ENCODE data around the gene MRPS15. TPM values are rescaled to one million over a fixed set of nuclear protein-coding genes. Genes with fewer than 3 reads are reported as not detected.

MRPS15 gene
- total and polyA plus RNA-seq, 2 donors (not counting 3 experiments of a cell fraction or from before 2014, with no cell fraction given), result 47.1 to 105 TPM

GRCh38 chr1:36440646-36441045, 23.5 kb downstream of the MRPS15 start:
- no peaks in the 10 kb centered on the region for H3K9me1 ChIP-seq (replicated peaks; ENCODE audit: control insufficient read depth, extremely low read depth, insufficient read depth, low read length)

GRCh38 chr1:36440044-36440443, 24.1 kb downstream of the MRPS15 start:
- intact Hi-C loops (cut with micrococcal nuclease), result no loop called here
- DNase-seq (ENCODE audit: low read depth, low spot score) (no peak), FAIRE-seq (no peak)
- no peaks in the 10 kb centered on the region for H3K9me3 ChIP-seq (replicated peaks; ENCODE audit: control insufficient read depth, insufficient read depth, low read length)
- H3K79me2 ChIP-seq (ENCODE audit: control insufficient read depth, insufficient read depth, low read length), result no peaks in the 10 kb centered on the region
- CTCF ChIA-PET, result no interaction called here
- no TSS peak for BruUV-seq (replicated peaks)
- H3K27ac ChIP-seq (ENCODE audit: insufficient read depth, low read depth, low read length), result no peak overlapping the region
- no peaks in the 10 kb centered on the region for H3K36me3 ChIP-seq (ENCODE audit: control insufficient read depth in 2 of 2, extremely low read depth in 1 of 2, insufficient read depth in 2 of 2, low read length in 2 of 2)
- POLR2A ChIA-PET, result no interaction called here
- no peaks in the 10 kb centered on the region for H3K27me3 ChIP-seq (ENCODE audit: control insufficient read depth in 2 of 2, insufficient read depth in 2 of 2, low read length in 2 of 2)
- no peaks in the 10 kb centered on the region for H3K9me1 ChIP-seq (replicated peaks; ENCODE audit: control insufficient read depth, extremely low read depth, insufficient read depth, low read length)
- no peaks in the 10 kb centered on the region for H3K4me1 ChIP-seq (ENCODE audit: control insufficient read depth, extremely low read depth, insufficient read depth, low read length)
- H2AFZ ChIP-seq (ENCODE audit: low read depth, low read length), result no peak overlapping the region
- no peak overlapping the region for H3K4me3 ChIP-seq (replicated peaks in 1 of 3; ENCODE audit: insufficient read depth in 1 of 3, low read depth in 1 of 3, low read length in 3 of 3)
- no peak overlapping the region for H3K9ac ChIP-seq (replicated peaks; ENCODE audit: extremely low read depth, insufficient read depth, low read length)
- dilution Hi-C loops (cut with MboI; ENCODE audit: extremely low pct_ligation_motif_present, low sequenced_read_pairs), result no loop called here
- no peaks in the 10 kb centered on the region for H4K20me1 ChIP-seq (replicated peaks; ENCODE audit: control insufficient read depth, extremely low read depth, insufficient read depth, low read length)
- TF ChIP-seq POLR2AphosphoS5 (IDR thresholded peaks at IDR 0.05; ENCODE audit: insufficient read depth, low read depth, low read length), result no peak
- TF ChIP-seq MAX (IDR thresholded peaks at IDR 0.05; ENCODE audit: insufficient read depth, insufficient read length), result no peak
- TF ChIP-seq MYC (IDR thresholded peaks at IDR 0.05; ENCODE audit: low read depth, low read length), result no peak
- no peak for TF ChIP-seq JUN (IDR thresholded peaks at IDR 0.05; ENCODE audit: borderline replicate concordance, insufficient read depth, insufficient read length, low read depth)
- no peak for TF ChIP-seq POLR2A (IDR thresholded peaks at IDR 0.05; ENCODE audit: low read depth, low read length)
- no peak for TF ChIP-seq EZH2 (IDR thresholded peaks at IDR 0.05; ENCODE audit: borderline replicate concordance, low read depth, low read length, severe bottlenecking)
- no peak for TF ChIP-seq GATA2 (IDR thresholded peaks at IDR 0.05; ENCODE audit: insufficient read depth, insufficient read length, low read depth, low read length)
- TF ChIP-seq, protein P1, sequence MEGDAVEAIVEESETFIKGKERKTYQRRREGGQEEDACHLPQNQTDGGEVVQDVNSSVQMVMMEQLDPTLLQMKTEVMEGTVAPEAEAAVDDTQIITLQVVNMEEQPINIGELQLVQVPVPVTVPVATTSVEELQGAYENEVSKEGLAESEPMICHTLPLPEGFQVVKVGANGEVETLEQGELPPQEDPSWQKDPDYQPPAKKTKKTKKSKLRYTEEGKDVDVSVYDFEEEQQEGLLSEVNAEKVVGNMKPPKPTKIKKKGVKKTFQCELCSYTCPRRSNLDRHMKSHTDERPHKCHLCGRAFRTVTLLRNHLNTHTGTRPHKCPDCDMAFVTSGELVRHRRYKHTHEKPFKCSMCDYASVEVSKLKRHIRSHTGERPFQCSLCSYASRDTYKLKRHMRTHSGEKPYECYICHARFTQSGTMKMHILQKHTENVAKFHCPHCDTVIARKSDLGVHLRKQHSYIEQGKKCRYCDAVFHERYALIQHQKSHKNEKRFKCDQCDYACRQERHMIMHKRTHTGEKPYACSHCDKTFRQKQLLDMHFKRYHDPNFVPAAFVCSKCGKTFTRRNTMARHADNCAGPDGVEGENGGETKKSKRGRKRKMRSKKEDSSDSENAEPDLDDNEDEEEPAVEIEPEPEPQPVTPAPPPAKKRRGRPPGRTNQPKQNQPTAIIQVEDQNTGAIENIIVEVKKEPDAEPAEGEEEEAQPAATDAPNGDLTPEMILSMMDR (IDR thresholded peaks at IDR 0.05; ENCODE audit: extremely low read depth in 1 of 2, insufficient read depth in 1 of 2, low read depth in 1 of 2, low read length in 2 of 2), result no peak
- TF ChIP-seq FOS (IDR thresholded peaks at IDR 0.05; ENCODE audit: borderline replicate concordance, insufficient read depth, low read length), result no peak
- H3K4me2 ChIP-seq (ENCODE audit: insufficient read depth, low read length), result no peak overlapping the region

More at GRCh38 chr1:36440646-36441045, 23.5 kb downstream of the MRPS15 start:
- H3K27me3 ChIP-seq (ENCODE audit: control insufficient read depth in 2 of 2, insufficient read depth in 2 of 2, low read length in 2 of 2), result no peaks in the 10 kb centered on the region
- H3K4me2 ChIP-seq (ENCODE audit: insufficient read depth, low read length), result no peak overlapping the region
- DNase-seq (ENCODE audit: low read depth, low spot score) (no peak), FAIRE-seq (no peak)
- no peak overlapping the region for H2AFZ ChIP-seq (ENCODE audit: low read depth, low read length)
- H3K79me2 ChIP-seq (ENCODE audit: control insufficient read depth, insufficient read depth, low read length), result no peaks in the 10 kb centered on the region
- ChIA-PET CTCF (no interaction called here), POLR2A (no interaction called here)
- no peaks in the 10 kb centered on the region for H3K9me3 ChIP-seq (replicated peaks; ENCODE audit: control insufficient read depth, insufficient read depth, low read length)
- no TSS peak for BruUV-seq (replicated peaks)
- no peak overlapping the region for H3K9ac ChIP-seq (replicated peaks; ENCODE audit: extremely low read depth, insufficient read depth, low read length)
- no peaks in the 10 kb centered on the region for H4K20me1 ChIP-seq (replicated peaks; ENCODE audit: control insufficient read depth, extremely low read depth, insufficient read depth, low read length)
- H3K27ac ChIP-seq (ENCODE audit: insufficient read depth, low read depth, low read length), result no peak overlapping the region
- no peak overlapping the region for H3K4me3 ChIP-seq (replicated peaks in 1 of 3; ENCODE audit: insufficient read depth in 1 of 3, low read depth in 1 of 3, low read length in 3 of 3)
- intact Hi-C loops (cut with micrococcal nuclease) (no loop called here), dilution Hi-C loops (cut with MboI; ENCODE audit: extremely low pct_ligation_motif_present, low sequenced_read_pairs) (no loop called here)
- H3K4me1 ChIP-seq (ENCODE audit: control insufficient read depth, extremely low read depth, insufficient read depth, low read length), result no peaks in the 10 kb centered on the region
- TF ChIP-seq GATA2 (IDR thresholded peaks at IDR 0.05; ENCODE audit: insufficient read depth, insufficient read length, low read depth, low read length) (no peak), POLR2AphosphoS5 (IDR thresholded peaks at IDR 0.05; ENCODE audit: insufficient read depth, low read depth, low read length) (no peak), EZH2 (IDR thresholded peaks at IDR 0.05; ENCODE audit: borderline replicate concordance, low read depth, low read length, severe bottlenecking) (no peak)
- no peaks in the 10 kb centered on the region for H3K36me3 ChIP-seq (ENCODE audit: control insufficient read depth in 2 of 2, extremely low read depth in 1 of 2, insufficient read depth in 2 of 2, low read length in 2 of 2)

Data from endothelial cell of umbilical vein (primary cell).